Measurements from ENCODE around the gene SENP3.

SENP3 gene

GRCh38 chr17:7557147-7557764, 4.5 kb upstream of the SENP3 start:
- no peak for DNase-seq

DNA sequence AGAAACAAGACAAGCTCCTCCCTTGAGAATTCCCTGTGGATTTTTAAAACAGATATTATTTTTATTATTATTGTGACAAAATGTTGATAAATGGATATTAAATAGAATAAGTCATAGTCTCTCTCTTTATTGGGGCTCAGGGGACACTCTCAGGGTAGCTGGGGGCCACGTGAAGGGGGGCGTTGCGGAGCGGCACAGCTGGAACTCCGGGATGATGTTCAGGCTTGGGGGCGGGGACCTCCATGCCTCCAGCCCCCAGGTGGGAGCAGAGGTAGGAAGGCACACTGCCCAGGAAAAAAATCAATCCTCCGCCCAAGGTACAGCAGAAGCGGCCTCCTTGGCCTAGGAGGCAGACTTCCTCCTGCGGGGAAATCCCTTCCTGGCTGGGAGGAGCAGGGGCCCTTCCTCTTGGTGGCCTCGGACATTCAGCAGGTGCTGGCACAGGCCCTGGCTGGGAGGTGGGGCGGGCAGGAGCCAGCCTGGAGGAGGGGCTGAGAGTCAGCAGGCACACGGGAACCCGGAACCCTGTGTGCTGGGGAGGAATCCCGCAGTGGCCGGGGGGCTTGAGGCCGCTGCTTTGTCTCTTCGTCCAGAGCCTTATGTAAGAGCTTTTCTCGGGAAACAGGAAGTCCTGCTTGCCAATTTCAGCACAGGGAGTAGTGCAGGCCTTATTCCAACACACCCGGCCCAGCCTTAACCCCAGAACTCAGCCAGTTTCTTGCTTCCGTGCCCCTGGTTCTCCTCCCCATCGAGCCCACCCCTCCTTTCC, 3.8 kb upstream of the SENP3 start:
- no peak for DNase-seq

- no peak for DNase-seq
Observed at GRCh38 chr17:7558544-7559319, 3.0 kb upstream of the SENP3 start, which contains the start of gene TNFSF13. Gene TNFSF13, plus strand, starts transcription at chr17:7558750. Its CDS starts 290 bp downstream, at chr17:7559040.

DNA sequence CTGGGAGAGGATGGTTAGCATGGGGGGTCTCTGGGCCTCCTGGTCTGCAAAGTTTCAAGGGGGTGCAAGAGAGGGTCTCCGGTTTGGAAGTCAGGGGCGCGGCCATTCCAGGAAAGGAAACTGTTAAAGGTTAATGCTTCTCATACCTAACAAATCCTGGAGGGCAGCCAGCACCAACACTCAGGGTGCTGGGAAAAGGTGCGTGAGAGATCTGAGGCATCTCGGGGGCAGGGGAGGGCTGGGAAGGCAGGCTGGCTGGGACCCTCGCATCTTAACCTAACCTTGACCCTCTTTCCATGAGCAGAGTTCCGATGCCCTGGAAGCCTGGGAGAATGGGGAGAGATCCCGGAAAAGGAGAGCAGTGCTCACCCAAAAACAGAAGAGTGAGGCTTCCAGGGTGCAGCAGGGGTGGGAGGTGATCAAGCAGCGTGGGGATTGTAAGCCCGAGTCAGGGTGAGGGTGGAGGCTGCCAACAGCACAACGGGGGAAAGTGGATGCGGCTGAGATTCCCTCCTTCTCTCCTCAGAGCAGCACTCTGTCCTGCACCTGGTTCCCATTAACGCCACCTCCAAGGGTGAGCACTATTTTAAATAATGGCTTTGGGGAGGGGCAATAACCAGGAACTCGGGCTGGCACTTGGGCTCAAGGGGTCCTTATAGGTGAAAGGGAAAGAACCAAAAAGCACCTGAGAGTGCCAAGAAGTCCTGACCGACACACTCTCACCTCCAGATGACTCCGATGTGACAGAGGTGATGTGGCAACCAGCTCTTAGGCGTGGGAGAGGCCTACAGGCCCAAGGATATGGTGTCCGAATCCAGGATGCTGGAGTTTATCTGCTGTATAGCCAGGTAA, 2.2 kb upstream of the SENP3 start:
- DNase-seq: no peak

DNA sequence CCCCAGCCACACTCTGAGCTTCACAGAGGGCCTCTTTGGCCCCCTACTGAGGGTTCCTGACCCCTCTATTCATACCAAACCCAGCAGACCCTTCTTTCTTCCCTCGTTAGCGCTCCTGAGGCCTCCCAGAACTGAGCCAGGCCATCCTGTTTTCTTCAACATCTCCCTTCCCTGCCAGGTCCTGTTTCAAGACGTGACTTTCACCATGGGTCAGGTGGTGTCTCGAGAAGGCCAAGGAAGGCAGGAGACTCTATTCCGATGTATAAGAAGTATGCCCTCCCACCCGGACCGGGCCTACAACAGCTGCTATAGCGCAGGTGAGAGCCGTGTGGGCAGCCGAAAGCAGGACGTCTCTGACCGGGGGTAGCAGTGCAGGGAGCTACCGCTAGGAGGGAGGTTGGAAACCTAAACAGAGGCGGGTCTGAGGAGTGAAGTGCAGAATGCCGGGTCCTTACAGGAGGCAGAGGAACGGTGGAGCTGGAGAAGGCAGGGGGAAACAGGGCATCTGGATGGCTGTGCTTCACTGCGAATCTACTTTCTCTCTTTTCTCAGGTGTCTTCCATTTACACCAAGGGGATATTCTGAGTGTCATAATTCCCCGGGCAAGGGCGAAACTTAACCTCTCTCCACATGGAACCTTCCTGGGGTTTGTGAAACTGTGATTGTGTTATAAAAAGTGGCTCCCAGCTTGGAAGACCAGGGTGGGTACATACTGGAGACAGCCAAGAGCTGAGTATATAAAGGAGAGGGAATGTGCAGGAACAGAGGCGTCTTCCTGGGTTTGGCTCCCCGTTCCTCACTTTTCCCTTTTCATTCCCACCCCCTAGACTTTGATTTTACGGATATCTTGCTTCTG, 1.3 kb upstream of the SENP3 start:
- peak; percentile 71 for DNase-seq

- DNase-seq: peak; percentile 90
Observed at GRCh38 chr17:7561028-7561575, 617 bp upstream of the SENP3 start.

GRCh38 chr17:7562208-7562605, 488 bp downstream of the SENP3 start:
- DNase-seq: no peak

DNA sequence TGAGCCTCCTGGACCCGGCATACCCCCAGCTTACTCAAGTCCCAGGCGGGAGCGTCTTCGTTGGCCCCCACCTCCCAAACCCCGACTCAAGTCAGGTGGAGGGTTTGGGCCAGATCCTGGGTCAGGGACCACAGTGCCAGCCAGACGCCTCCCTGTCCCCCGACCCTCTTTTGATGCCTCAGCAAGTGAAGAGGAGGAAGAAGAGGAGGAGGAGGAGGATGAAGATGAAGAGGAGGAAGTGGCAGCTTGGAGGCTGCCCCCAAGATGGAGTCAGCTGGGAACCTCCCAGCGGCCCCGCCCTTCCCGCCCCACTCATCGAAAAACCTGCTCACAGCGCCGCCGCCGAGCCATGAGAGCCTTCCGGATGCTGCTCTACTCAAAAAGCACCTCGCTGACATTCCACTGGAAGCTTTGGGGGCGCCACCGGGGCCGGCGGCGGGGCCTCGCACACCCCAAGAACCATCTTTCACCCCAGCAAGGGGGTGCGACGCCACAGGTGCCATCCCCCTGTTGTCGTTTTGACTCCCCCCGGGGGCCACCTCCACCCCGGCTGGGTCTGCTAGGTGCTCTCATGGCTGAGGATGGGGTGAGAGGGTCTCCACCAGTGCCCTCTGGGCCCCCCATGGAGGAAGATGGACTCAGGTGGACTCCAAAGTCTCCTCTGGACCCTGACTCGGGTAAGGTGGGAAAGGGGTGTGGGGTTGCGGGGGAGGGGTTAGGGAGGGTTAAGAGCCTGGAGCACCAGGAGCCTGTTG, 1.6 kb downstream of the SENP3 start:
- no peak for DNase-seq

DNA sequence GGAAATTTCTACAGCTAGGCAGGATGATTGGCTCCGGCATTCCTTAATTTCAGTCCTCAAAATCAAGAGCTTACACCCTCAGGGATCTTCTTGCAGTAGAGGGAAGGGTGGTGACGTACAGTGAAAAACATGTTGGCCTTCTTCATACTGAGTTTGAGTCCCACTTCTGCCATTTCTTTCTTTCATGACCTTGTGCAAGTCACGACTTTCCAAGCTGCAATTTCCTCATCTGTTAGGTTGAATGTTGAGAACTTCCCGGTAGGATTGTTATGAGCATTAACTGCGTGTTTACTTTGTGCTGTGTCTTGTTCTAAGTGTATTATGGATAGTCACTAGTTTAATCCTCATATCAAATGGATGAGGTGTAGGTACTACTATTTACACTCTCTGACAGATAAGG, 7.9 kb downstream of the SENP3 start:
- DNase-seq: no peak

DNA sequence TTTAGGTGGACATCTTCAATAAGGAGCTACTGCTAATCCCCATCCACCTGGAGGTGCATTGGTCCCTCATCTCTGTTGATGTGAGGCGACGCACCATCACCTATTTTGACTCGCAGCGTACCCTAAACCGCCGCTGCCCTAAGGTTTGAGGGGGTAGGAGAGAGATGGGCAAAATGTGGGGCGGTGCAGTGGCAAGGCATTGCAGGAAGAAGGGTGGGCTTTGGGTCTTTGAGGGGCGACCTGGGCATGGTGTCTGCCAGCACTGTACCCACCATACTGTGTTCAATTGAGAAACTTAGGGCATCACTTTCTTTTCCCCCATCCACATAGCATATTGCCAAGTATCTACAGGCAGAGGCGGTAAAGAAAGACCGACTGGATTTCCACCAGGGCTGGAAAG, 8.6 kb downstream of the SENP3 start:
- no peak for DNase-seq

DNA sequence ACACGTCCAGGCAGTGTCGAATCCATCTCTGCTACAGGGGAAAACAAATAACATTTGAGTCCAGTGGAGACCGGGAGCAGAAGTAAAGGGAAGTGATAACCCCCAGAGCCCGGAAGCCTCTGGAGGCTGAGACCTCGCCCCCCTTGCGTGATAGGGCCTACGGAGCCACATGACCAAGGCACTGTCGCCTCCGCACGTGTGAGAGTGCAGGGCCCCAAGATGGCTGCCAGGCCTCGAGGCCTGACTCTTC, 10.5 kb downstream of the SENP3 start:
- DNase-seq: no peak

DNA sequence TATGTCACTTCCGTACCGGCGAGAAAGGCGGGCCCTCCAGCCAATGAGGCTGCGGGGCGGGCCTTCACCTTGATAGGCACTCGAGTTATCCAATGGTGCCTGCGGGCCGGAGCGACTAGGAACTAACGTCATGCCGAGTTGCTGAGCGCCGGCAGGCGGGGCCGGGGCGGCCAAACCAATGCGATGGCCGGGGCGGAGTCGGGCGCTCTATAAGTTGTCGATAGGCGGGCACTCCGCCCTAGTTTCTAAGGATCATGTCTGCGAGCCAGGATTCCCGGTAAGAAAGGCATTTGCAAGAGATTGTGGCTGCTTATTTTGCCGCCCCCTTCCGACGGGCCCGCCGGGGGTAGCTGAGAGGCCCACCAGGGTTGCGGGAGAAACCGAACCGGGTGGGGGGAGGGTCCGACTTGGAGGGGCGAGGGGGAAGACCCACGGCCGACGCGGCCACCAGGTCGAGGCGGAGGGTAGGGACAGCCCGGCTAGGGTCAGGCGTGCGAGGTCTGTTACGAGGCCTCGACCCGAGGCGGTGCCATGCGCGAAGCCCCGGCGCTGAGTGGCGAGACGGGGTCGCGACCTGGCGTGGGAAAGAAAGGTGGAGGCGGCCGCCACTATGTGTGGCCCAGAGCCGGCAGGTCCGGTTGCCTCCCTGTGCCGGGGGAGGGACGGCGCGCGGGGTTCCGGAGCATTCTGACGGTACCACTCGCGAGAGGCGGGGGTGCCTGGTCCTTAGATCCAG, 11.0 kb downstream of the SENP3 start:
- peak; percentile 100 for DNase-seq

- peak; percentile 94 for DNase-seq
Observed at GRCh38 chr17:7573324-7574080, 11.8 kb downstream of the SENP3 start.

DNA sequence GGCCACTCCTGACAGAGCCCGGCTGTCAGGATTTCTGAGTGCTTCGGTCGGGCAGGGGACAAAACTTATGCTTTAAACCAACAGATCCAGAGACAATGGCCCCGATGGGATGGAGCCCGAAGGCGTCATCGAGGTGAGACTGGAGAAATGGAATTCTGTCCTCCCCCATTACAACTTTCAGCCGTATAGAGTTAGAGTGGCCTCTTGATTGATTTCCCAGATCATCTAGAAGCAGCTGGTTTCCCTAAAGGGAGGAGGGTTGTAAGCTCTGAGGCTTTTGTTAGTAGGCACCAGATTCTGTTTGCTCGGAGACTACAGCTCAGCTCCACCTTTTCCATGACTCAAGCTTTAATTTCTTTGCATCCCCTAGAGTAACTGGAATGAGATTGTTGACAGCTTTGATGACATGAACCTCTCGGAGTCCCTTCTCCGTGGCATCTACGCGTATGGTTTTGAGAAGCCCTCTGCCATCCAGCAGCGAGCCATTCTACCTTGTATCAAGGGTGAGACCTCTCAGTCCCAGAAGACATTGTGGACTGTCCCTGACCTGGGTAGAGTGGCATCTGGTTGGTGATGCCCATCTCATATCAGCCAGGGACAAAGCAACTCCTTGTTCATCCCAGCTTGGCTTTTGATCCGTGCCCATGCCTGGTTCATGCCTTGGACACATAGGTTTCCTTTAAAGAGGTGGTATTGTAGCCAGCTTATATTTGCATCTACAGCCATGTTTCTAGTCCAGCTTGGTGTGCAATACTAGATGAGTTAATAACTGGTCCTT, 12.6 kb downstream of the SENP3 start:
- DNase-seq: no peak

DNA sequence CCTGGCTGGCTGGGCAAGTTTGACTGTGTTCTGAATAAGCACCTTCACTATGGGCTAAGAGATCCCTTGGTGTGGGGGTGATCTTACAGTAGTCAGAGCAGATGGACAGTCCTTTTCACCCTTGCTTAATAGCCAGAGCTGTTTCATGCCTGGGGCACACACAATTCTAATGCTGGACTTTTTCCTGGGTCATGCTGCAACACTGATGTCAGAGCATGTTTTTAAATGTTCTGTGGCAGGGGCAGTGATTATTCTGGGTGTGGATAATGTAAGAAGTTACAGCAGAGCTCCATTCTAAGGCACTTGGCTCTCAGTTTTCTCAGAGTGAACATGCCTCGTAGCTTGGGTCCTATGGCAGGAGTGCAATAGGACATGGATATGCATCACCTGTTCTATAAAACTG, 13.8 kb downstream of the SENP3 start:
- no peak for DNase-seq

DNA sequence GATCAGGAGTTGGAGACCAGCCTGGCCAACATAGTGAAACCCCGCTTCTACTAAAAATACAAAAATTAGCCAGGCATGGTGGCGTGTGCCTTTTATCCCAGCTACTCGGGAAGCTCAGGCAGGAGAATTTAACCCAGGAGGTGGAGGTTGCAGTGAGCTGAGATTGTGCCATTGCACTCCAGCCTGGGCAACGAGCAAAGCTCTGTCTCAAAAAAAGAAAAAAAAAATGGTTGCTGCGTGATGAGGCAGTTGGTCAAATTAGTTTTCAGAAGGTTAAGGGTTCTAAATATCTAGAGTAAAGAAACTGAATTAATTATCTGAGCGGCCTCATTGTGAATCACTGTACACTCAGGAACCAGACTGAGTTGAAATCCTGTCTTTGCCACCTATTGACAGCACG, 14.2 kb downstream of the SENP3 start:
- no peak for DNase-seq

GRCh38 chr17:7576432-7576937, 14.8 kb downstream of the SENP3 start:
- DNase-seq: no peak

Data from activated CD4-positive, alpha-beta T cell treated with anti-CD3 and anti-CD28 coated beads, Interleukin-2, amount 50 U/mL, for 16 hours (primary cell).